ENCODE results near the gene PCNX4.

DNA sequence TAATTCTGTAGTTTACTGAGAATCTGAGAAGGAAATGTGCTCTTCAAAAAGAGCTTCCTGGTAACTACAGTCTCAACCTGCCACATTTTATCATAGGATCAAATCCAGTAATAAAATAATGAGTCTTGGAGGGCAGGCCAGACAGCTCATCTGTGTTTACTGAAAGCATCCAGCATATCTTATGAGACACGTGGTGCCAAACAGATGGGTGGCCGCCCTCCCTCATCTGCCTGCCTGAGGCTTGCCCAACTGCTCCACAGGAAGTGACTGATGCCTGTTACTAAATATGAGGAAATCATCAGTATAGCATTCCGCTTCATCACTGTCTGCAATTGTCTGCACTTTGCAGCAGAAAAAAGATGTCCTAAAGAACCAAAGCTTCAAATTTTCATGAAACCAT lies 60.0 kb downstream of the PCNX4 start:
- TF ChIP-seq, protein P1, sequence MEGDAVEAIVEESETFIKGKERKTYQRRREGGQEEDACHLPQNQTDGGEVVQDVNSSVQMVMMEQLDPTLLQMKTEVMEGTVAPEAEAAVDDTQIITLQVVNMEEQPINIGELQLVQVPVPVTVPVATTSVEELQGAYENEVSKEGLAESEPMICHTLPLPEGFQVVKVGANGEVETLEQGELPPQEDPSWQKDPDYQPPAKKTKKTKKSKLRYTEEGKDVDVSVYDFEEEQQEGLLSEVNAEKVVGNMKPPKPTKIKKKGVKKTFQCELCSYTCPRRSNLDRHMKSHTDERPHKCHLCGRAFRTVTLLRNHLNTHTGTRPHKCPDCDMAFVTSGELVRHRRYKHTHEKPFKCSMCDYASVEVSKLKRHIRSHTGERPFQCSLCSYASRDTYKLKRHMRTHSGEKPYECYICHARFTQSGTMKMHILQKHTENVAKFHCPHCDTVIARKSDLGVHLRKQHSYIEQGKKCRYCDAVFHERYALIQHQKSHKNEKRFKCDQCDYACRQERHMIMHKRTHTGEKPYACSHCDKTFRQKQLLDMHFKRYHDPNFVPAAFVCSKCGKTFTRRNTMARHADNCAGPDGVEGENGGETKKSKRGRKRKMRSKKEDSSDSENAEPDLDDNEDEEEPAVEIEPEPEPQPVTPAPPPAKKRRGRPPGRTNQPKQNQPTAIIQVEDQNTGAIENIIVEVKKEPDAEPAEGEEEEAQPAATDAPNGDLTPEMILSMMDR (IDR thresholded peaks at IDR 0.05; ENCODE audit: low read length) = no peak
- TF ChIP-seq EZH2phosphoT487 (IDR thresholded peaks at IDR 0.05; ENCODE audit: low read length) (no peak), EZH2 (optimal IDR thresholded peaks at IDR 0.05; ENCODE audit: low read depth, low read length) (no peak)
